Measurements from ENCODE around the gene ATF6.

Gene ATF6

GRCh38 chr1:161943737-161944136 lies 177.6 kb downstream of the ATF6 start:
- H3K4me3 ChIP-seq (ENCODE audit: low read length) = no peak overlapping the region
- no peaks in the 10 kb centered on the region for H4K20me1 ChIP-seq (ENCODE audit: control insufficient read depth, insufficient read depth, low read depth, low read length)
- H3K9me2 ChIP-seq (replicated peaks; ENCODE audit: control insufficient read depth, low read length) = no peaks in the 10 kb centered on the region
- no peaks in the 10 kb centered on the region for H3K9me3 ChIP-seq (ENCODE audit: control insufficient read depth, insufficient read depth, low read length)
- H3F3A ChIP-seq (ENCODE audit: control insufficient read depth, insufficient read depth) = no peaks in the 10 kb centered on the region
- TF ChIP-seq EZH2phosphoT487 (IDR thresholded peaks at IDR 0.05; ENCODE audit: borderline replicate concordance, low read length) (no peak), CTCF (IDR thresholded peaks at IDR 0.05; ENCODE audit: low read depth, low read length, poor library complexity, severe bottlenecking) (no peak)
- H3K27me3 ChIP-seq (ENCODE audit: control insufficient read depth, low read length) = no peaks in the 10 kb centered on the region
- peaks cover 4% of the 10 kb centered on the region for H3K4me1 ChIP-seq (ENCODE audit: control insufficient read depth, low read length)
- H3K4me2 ChIP-seq (ENCODE audit: low read length) = no peak overlapping the region
- H3K27ac ChIP-seq (ENCODE audit: low read depth, low read length) = no peak overlapping the region
- no peaks in the 10 kb centered on the region for H3K79me2 ChIP-seq (ENCODE audit: control insufficient read depth, low read length)
- peaks cover 7% of the 10 kb centered on the region; the same call in 1 of the 2 replicates for H3K36me3 ChIP-seq (ENCODE audit: control insufficient read depth, low read length)

GRCh38 chr1:161944381-161944780 lies 178.3 kb downstream of the ATF6 start:
- Histone ChIP-seq H3K4me1 (ENCODE audit: control insufficient read depth, low read length) (peaks cover 3% of the 10 kb centered on the region), H3K27me3 (ENCODE audit: control insufficient read depth, low read length) (no peaks in the 10 kb centered on the region), H4K20me1 (ENCODE audit: control insufficient read depth, insufficient read depth, low read depth, low read length) (no peaks in the 10 kb centered on the region), H3K9me2 (replicated peaks; ENCODE audit: control insufficient read depth, low read length) (no peaks in the 10 kb centered on the region), H3K79me2 (ENCODE audit: control insufficient read depth, low read length) (no peaks in the 10 kb centered on the region), H3K27ac (ENCODE audit: low read depth, low read length) (no peak overlapping the region), H3K4me2 (ENCODE audit: low read length) (no peak overlapping the region), H3F3A (ENCODE audit: control insufficient read depth, insufficient read depth) (no peaks in the 10 kb centered on the region), H3K36me3 (ENCODE audit: control insufficient read depth, low read length) (peaks cover 7% of the 10 kb centered on the region; the same call in 1 of the 2 replicates), H3K4me3 (ENCODE audit: low read length) (no peak overlapping the region), H3K9me3 (ENCODE audit: control insufficient read depth, insufficient read depth, low read length) (no peaks in the 10 kb centered on the region)
- TF ChIP-seq EZH2phosphoT487 (IDR thresholded peaks at IDR 0.05; ENCODE audit: borderline replicate concordance, low read length) (no peak), CTCF (IDR thresholded peaks at IDR 0.05; ENCODE audit: low read depth, low read length, poor library complexity, severe bottlenecking) (no peak)

GRCh38 chr1:161945306-161946060 lies 179.4 kb downstream of the ATF6 start:
- H3K27me3 ChIP-seq (ENCODE audit: control insufficient read depth, low read length) = no peaks in the 10 kb centered on the region
- H3K79me2 ChIP-seq (ENCODE audit: control insufficient read depth, low read length) = no peaks in the 10 kb centered on the region
- no peaks in the 10 kb centered on the region for H4K20me1 ChIP-seq (ENCODE audit: control insufficient read depth, insufficient read depth, low read depth, low read length)
- no peak for TF ChIP-seq CTCF (IDR thresholded peaks at IDR 0.05; ENCODE audit: low read depth, low read length, poor library complexity, severe bottlenecking)
- TF ChIP-seq EZH2phosphoT487 (IDR thresholded peaks at IDR 0.05; ENCODE audit: borderline replicate concordance, low read length) = no peak
- peaks cover 7% of the 10 kb centered on the region; the same call in 1 of the 2 replicates for H3K36me3 ChIP-seq (ENCODE audit: control insufficient read depth, low read length)
- no peak overlapping the region for H3K4me2 ChIP-seq (ENCODE audit: low read length)
- no peaks in the 10 kb centered on the region for H3F3A ChIP-seq (ENCODE audit: control insufficient read depth, insufficient read depth)
- no peaks in the 10 kb centered on the region for H3K9me3 ChIP-seq (ENCODE audit: control insufficient read depth, insufficient read depth, low read length)
- no peaks in the 10 kb centered on the region for H3K4me1 ChIP-seq (ENCODE audit: control insufficient read depth, low read length)
- no peak overlapping the region for H3K4me3 ChIP-seq (ENCODE audit: low read length)
- no peaks in the 10 kb centered on the region for H3K9me2 ChIP-seq (replicated peaks; ENCODE audit: control insufficient read depth, low read length)
- H3K27ac ChIP-seq (ENCODE audit: low read depth, low read length) = no peak overlapping the region

Measured in DOHH2 (cell line).